Brain microvascular endothelial cell (primary cell): ENCODE data around the gene EIF4E.
"Not testable (repeated sequence)": the region's sequence is repeated elsewhere in the genome, so short reads cannot be mapped to it uniquely, and the experiment has no call there.

Source experiments
- DNase-seq: peaks from one replicate; pipeline ENCODE4 v3.0.0-alpha.2; 2020
- H3K27ac ChIP-seq: fragments of 250-450 bp; sonication (Bioruptor Pico); 2 replicates; pipeline ENCODE4 v1.5.1; 2020; ENCODE audit warnings: mild to moderate bottlenecking, moderate library complexity
- H3K27me3 ChIP-seq: fragments of 250-450 bp; sonication (Bioruptor Pico); replicated peaks from 2 replicates; pipeline ENCODE4 v1.5.1; 2020; ENCODE audit warnings: mild to moderate bottlenecking
- H3K36me3 ChIP-seq: fragments of 250-450 bp; sonication (Bioruptor Pico); replicated peaks from 2 replicates; pipeline ENCODE4 v1.5.1; 2020; ENCODE audit warnings: mild to moderate bottlenecking
- H3K4me3 ChIP-seq: 2 replicates; pipeline ENCODE4 v1.5.1; 2011; ENCODE audit warnings: low read depth, mild to moderate bottlenecking, control low read depth, low read length, moderate library complexity
- in situ Hi-C: cut with HindIII; loops from 2 replicates; pipeline ENCODE4 v1.10.0; 2017; ENCODE audit warnings: low sequenced_read_pairs, low pct_ligation_motif_present
- TF ChIP-seq, protein P1 (sequence below): IDR thresholded peaks from 2 replicates; pipeline ENCODE4 v1.5.1; 2011; ENCODE audit warnings: low read depth, mild to moderate bottlenecking, moderate library complexity, low read length, control low read depth, inconsistent platforms; ENCODE audit errors: missing control alignments

EIF4E gene

GRCh38 chr4:98891478-98892337 is 37.2 kb downstream of the EIF4E start:
- TF ChIP-seq, protein P1, sequence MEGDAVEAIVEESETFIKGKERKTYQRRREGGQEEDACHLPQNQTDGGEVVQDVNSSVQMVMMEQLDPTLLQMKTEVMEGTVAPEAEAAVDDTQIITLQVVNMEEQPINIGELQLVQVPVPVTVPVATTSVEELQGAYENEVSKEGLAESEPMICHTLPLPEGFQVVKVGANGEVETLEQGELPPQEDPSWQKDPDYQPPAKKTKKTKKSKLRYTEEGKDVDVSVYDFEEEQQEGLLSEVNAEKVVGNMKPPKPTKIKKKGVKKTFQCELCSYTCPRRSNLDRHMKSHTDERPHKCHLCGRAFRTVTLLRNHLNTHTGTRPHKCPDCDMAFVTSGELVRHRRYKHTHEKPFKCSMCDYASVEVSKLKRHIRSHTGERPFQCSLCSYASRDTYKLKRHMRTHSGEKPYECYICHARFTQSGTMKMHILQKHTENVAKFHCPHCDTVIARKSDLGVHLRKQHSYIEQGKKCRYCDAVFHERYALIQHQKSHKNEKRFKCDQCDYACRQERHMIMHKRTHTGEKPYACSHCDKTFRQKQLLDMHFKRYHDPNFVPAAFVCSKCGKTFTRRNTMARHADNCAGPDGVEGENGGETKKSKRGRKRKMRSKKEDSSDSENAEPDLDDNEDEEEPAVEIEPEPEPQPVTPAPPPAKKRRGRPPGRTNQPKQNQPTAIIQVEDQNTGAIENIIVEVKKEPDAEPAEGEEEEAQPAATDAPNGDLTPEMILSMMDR: no peak
- in situ Hi-C loops: no loop called here

DNA sequence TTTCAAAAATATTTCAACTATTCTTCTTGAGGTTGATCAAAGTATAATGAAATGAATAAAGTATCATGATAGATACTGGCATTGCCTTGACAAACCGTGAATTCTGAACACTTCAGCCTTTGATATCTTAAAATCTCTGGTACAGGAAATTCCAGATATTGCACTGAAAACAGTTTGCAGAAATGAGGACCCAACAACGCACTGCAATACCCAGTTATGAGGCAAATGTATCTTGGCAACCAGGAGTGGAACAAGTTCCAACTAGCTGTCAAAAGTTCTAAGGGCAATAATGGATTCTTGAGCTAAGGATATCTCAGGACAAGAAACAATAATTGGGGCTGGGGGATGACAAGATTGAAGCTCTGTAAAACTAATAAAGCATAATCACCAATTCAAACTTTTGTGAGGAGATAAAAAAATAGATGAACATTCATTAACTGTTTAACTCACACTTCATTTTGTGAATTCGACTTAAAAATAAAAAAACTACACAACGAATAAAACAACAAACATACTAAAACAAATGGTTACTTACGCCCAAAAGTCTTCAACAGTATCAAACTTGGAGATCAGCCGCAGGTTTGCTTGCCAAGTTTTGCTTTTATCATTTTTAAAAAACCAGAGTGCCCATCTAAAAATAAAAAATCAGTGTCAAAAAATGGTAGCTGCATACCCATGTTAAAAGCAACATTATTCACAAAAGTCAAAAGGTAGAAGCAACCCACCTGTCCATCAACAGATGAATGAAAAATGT is 38.1 kb downstream of the EIF4E start:
- Histone ChIP-seq H3K27me3 (no peaks in the 10 kb centered on the region), H3K4me3 (no peak overlapping the region), H3K36me3 (peaks cover 34% of the 10 kb centered on the region), H3K27ac (no peak overlapping the region)
- in situ Hi-C loops: no loop called here
- TF ChIP-seq, protein P1: no peak
- no peak for DNase-seq

More at GRCh38 chr4:98891478-98892337, 37.2 kb downstream of the EIF4E start:
- DNase-seq: no peak
- Histone ChIP-seq H3K4me3 (no peak overlapping the region), H3K27ac (no peak overlapping the region), H3K36me3 (peaks cover 26% of the 10 kb centered on the region), H3K27me3 (no peaks in the 10 kb centered on the region)

GRCh38 chr4:98887145-98887544 is 41.8 kb downstream of the EIF4E start:
- TF ChIP-seq, protein P1: no peak
- Histone ChIP-seq H3K4me3 (no peak overlapping the region), H3K27ac (no peak overlapping the region), H3K27me3 (no peaks in the 10 kb centered on the region), H3K36me3 (peaks cover 43% of the 10 kb centered on the region)
- DNase-seq: no peak
- in situ Hi-C loops: no loop called here

DNA sequence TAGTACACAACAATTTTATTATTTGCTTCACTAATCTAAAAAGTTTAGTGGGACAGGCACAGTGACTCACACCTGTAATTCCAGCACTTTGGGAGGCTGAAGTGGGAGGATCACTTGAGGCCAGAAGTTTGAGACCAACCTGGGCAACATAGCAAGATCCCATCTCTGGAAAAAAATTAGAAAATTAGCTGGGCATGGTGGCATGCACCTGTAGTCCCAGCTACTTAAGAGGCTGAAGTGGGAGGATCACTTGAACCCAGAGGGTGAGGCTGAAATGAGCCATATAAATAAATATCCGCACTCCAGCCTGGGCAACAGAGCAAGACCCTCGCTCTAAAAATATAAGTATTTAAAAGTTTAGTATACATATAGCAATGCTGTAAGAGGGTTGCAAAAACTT is 42.6 kb downstream of the EIF4E start:
- peaks cover 44% of the 10 kb centered on the region for H3K36me3 ChIP-seq
- DNase-seq, H3K4me3 ChIP-seq, H3K27ac ChIP-seq, H3K27me3 ChIP-seq, in situ Hi-C loops: not testable (repeated sequence)

- H3K27me3 ChIP-seq, DNase-seq, H3K27ac ChIP-seq, in situ Hi-C loops, H3K4me3 ChIP-seq: not testable (repeated sequence)
- H3K36me3 ChIP-seq: peaks cover 29% of the 10 kb centered on the region
These were observed 48.0 kb downstream of the EIF4E start for GRCh38 chr4:98880884-98881283.

DNA sequence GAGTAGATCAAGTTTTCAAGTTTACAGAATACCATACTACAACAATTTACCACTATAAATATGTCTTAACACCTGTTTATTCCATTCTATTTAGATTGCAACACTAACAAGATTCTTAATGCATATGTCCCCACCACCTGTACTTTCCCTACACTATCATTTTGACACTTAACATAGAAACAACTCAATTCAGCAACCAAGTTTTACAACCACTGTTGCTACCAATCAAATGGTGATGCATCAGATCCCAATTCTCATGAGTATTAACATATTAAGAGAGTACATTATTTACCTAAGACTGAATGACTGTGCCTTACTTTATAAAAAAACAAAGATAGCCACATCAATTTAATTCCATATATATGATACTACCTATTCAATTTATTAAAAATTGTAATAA is 49.4 kb downstream of the EIF4E start:
- Histone ChIP-seq H3K4me3 (no peak overlapping the region), H3K27me3 (no peaks in the 10 kb centered on the region), H3K36me3 (peaks cover 19% of the 10 kb centered on the region), H3K27ac (no peak overlapping the region)
- in situ Hi-C loops: no loop called here
- TF ChIP-seq, protein P1: no peak
- DNase-seq: no peak
